Psoas muscle (tissue), 8 donors: ENCODE results near the gene ASIC4. TPM values are rescaled to one million over a fixed set of nuclear protein-coding genes. Genes with fewer than 3 reads are reported as not detected.

Source experiments
- ATAC-seq, 4 donors: fragments of 200-7000 bp; cut with Tn5 transposase; one replicate each; pipeline ENCODE4 v1.9.1; 2020; ENCODE audit warnings: moderate library complexity in 3 of 4, mild to moderate bottlenecking in 2 of 4
- DNase-seq, 2 donors: peaks; one replicate each; pipeline ENCODE4 v3.0.0-alpha.2; 2020
- H3K27ac ChIP-seq: fragments of 200-600 bp; one replicate; pipeline ENCODE4 v1.8.0; 2022
- H3K27me3 ChIP-seq, 3 donors: fragments of 200-600 bp in 1 of 3; one replicate each; pipeline versions ENCODE4 v1.6.1 to v1.8.0; 2013 to 2022; ENCODE audit warnings: low read length in 2 of 3, mild to moderate bottlenecking in 2 of 3, moderate library complexity in 1 of 3; ENCODE audit not compliant: insufficient read depth in 3 of 3
- H3K36me3 ChIP-seq, 2 donors: fragments of 200-600 bp in 1 of 2; one replicate each; pipeline versions ENCODE4 v1.6.1 to v1.8.0; 2013 to 2022; ENCODE audit warnings: low read depth in 1 of 2, mild to moderate bottlenecking in 1 of 2, moderate library complexity in 1 of 2; ENCODE audit not compliant: insufficient read depth in 1 of 2
- H3K4me1 ChIP-seq: fragments of 200-600 bp; one replicate; pipeline ENCODE4 v1.8.0; 2022
- H3K4me3 ChIP-seq: fragments of 200-600 bp; one replicate; pipeline ENCODE4 v1.8.0; 2022; ENCODE audit warnings: mild to moderate bottlenecking
- H3K9me3 ChIP-seq: fragments of 200-600 bp; one replicate; pipeline ENCODE4 v1.8.0; 2022
- CTCF ChIP-seq: fragments of 200-600 bp; IDR thresholded peaks from one replicate; pipeline ENCODE4 v1.8.0; 2022; ENCODE audit warnings: antibody characterized with exemption
- WGBS, 3 donors: extraction: QIAGEN DNeasy Blood & Tissue Kit; methylation state at CpG; one replicate each; pipeline versions ENCODE4 v1.1.6 to v1.1.7; 2013; 5-methylcytosine and 5-hydroxymethylcytosine counted together
- intact Hi-C, 2 donors: fragments of 100-400 bp; cut with DNase I; formaldehyde crosslinking; loops; one replicate each; pipeline versions ENCODE4 v1.11.0 to v1.14.2; 2022
- polyA plus RNA-seq, 3 donors: library from polyadenylated mRNA; stranded (reverse); fragments of 200-250 nt; gene quantifications; one replicate each; pipeline ENCODE4 v1.2.3, GENCODE V29; 2013
- total RNA-seq, 4 donors: library from RNA; stranded (reverse); fragmentation: NEBNext Ultra II Directional in 2 of 4; extraction: Animal tissue kit (Norgen Biotek cat#: 25700) in 2 of 4; gene quantifications; one replicate each; pipeline versions ENCODE4 v1.2.1 to v1.2.4, GENCODE V29; 2021 to 2023
- donor health status: healthy with polysubstance abuse.
- donor health status: DM: no; HTN: no; CAD: no; lungs with moderate emphysema.
- donor health status: Bipolar disorder and iron deficiency.
- donor health status: healthy.
- donor health status: DM: yes; HTN: yes; CAD: no.
- donor health status: DM: no; HTN: no; CAD: no.
- donor health status: DM: no; HTN: no; CAD: no.
- donor health status: DM: yes; HTN: yes; CAD: no.

Gene ASIC4
- total and polyA plus RNA-seq, 7 donors, result 0.03 to 0.34 (median 0.26) TPM; not detected in 3

GRCh38 chr2:219498280-219499057 lies 15.8 kb upstream of the ASIC4 start, which contains the start of gene GMPPA:
GMPPA (plus strand) TSS chr2:219498891; CDS start chr2:219499976, 1,085 bp downstream.
- WGBS, 3 donors, result 0 to 1% (median 0%) methylated on average over 49 of the region's 49 CpGs
- DNase-seq (peak; percentile 95 to 97), ATAC-seq (peak; percentile 73 to 79 (median 76))
- peaks cover 43% of the 10 kb centered on the region for H3K4me1 ChIP-seq
- peak; percentile 4 for TF ChIP-seq CTCF
- H3K27me3 ChIP-seq, result no peaks in the 10 kb centered on the region
- intact Hi-C loops, result loop anchor here in 1 of 2 donors (2.0 kb wide), 1 partner anchor 40 kb away; no protein-coding TSS in a partner anchor
- H3K4me3 ChIP-seq, result peak within 1 kb of the TSS; percentile 86
- peaks cover 0 to 21% of the 10 kb centered on the region in 2 donors for H3K36me3 ChIP-seq
- peak within 1 kb of the TSS; percentile 91 for H3K27ac ChIP-seq
- no peaks in the 10 kb centered on the region for H3K9me3 ChIP-seq

- intact Hi-C loops, result loop anchor here in 1 of 2 donors (2.0 kb wide), 1 partner anchor 40 kb away; no protein-coding TSS in a partner anchor
- ATAC-seq, result no peak
- no peak for DNase-seq
- Histone ChIP-seq H3K36me3 (peaks cover 0 to 26% of the 10 kb centered on the region in 2 donors), H3K9me3 (no peaks in the 10 kb centered on the region), H3K4me1 (peaks cover 43% of the 10 kb centered on the region), H3K4me3 (peak overlapping the region; percentile 86), H3K27ac (peak overlapping the region; percentile 91), H3K27me3 (no peaks in the 10 kb centered on the region)
- WGBS, 3 donors, result 0% methylated on average over 3 of the region's 3 CpGs
- TF ChIP-seq CTCF, result no peak
Observed at GRCh38 chr2:219499058-219499307, 15.3 kb upstream of the ASIC4 start.

- peaks cover 43% of the 10 kb centered on the region for H3K4me1 ChIP-seq
- no peak for DNase-seq
- H3K27ac ChIP-seq, result no peak overlapping the region
- no peak for ATAC-seq
- peak overlapping the region; percentile 86 for H3K4me3 ChIP-seq
- TF ChIP-seq CTCF, result no peak
- no peaks in the 10 kb centered on the region for H3K27me3 ChIP-seq
- intact Hi-C loops, result loop anchor here in 1 of 2 donors (2.0 kb wide), 1 partner anchor 41 kb away; no protein-coding TSS in a partner anchor
- WGBS, 3 donors, result 34 to 72% (median 39%) methylated on average over 1 of the region's 1 CpG
- H3K36me3 ChIP-seq, result peaks cover 0 to 32% of the 10 kb centered on the region in 2 donors
- no peaks in the 10 kb centered on the region for H3K9me3 ChIP-seq
Observed at GRCh38 chr2:219499555-219499954, 14.7 kb upstream of the ASIC4 start.

DNA sequence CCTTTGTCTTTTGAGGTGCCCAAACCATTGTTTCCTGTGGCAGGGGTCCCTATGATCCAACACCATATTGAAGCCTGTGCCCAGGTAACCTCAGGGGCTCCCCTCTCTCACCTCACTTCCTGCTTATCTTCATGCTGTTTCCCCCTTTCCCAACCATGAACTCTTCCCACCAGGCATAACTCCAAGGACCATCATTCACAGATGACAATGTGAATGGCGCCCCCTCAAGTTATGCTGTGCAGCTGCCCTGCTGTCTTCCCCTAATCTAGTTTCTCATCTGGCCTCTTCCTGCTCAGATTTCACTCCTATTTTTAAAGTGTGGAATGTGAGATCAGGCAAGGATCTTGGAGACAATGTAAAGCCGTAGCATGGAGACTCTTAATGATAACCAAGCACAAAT lies 14.1 kb upstream of the ASIC4 start:
- Histone ChIP-seq H3K36me3 (peaks cover 0 to 38% of the 10 kb centered on the region in 2 donors), H3K4me3 (no peak overlapping the region), H3K4me1 (peaks cover 40% of the 10 kb centered on the region), H3K27ac (no peak overlapping the region), H3K9me3 (no peaks in the 10 kb centered on the region), H3K27me3 (no peaks in the 10 kb centered on the region)
- DNase-seq, result no peak
- ATAC-seq, result no peak
- 31 to 61% (median 45%) methylated on average over 2 of the region's 2 CpGs for WGBS, 3 donors
- intact Hi-C loops, result no loop called here
- TF ChIP-seq CTCF, result no peak
